GM21360 (cell line): ENCODE data around the gene CNPY2.
"Not testable (repeated sequence)": the region's sequence is repeated elsewhere in the genome, so short reads cannot be mapped to it uniquely, and the experiment has no call there.

Experiments used
- ATAC-seq: cut with Tn5 transposase; IDR thresholded peaks from one replicate; pipeline ENCODE4 v1.9.1; 2021; ENCODE audit warnings: mild to moderate bottlenecking, moderate library complexity; ENCODE audit not compliant: unreplicated experiment

CNPY2 gene

DNA sequence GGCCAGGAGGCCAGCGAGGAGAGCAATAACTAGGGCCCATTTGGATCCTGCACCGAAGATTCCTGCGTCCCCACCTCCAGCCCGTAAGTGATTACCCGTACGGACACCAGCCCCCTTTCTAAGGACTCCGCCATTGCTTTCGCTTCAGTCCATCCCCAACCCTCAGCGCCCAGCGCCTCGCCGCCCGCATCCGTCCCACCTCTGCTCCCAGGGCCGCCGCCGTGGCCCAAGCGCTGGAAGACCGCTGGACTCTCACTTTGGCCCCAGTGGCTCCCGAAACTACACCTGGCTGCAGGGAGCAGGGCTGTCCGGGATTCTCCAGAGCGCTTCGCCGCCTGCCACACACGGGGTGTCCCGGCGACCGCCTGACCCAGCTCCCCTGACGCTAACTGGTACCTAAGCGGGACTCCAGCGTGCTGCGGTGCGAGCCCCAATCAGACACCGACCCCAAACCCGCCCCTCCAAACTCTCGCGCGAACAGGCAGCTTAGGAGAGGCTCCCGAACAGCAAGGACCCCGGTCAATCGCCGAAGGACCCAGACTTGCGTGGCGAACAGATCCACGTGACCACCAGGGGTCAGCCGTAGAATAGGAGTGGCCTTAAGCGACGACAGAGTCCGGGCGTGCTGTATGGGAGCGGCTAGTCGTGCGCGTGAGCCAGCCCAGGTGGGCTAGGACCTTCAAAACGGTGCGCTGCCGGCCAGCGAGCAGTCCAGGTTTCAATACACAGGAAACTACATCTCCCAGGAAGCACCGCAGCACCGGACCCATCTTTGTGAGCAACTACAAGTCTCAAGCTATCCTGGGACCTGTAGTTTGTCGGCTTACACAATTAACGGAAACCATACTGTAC is at the start of gene CNPY2:
TSS of gene CNPY2 (minus strand) at position 367 of the 852 bp plus-strand sequence. CDS start 771 bp downstream, outside the sequence.
- peak; percentile 89 for ATAC-seq

DNA sequence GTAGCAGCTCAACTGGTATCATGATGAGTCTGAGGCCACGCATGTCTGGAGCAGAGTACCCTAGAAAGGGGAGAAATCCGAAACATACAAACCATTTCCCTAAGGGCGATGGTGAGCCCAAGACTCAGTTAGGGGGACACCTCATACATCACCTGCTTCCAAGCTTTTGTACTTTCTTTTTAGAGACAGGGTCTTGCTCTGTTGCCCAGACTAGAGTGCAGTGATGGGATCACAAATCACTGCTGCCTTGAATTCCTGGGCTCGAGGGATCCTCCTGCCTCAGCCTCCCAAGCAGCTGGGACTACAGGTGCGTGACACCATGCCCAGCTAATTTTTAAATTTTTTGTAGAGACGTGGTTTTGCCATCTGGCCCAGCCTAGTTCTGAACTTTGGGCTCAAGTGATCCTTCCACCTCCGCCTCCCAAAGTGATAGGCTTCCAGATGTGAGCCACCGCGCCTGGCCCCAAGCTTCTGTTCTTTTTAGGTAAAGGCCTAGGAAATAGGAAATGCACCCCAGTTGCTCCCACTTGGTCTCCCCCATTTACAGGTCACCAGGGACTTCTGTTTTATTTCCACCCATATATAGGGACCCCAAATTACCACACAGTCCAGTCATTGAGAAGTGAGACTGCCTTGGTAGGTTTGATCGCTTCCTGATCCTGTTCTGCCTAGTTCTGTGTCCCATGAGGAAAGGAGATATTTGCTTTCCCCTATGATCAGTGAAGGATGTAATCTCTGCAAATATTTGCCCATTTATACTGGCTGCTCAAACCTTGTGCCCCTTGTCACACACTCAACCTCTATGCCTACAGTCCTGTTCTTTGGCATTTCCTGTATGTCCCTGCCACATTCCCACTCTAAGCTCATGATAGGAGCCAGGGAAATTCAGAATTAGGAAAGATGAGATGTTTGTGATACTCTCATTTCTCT is 46.6 kb upstream of the CNPY2 start, which contains the start of gene APOF:
TSS of gene APOF (minus strand) at position 728 of the 930 bp plus-strand sequence. CDS start at position 616, 112 bp downstream.
- ATAC-seq: no peak

DNA sequence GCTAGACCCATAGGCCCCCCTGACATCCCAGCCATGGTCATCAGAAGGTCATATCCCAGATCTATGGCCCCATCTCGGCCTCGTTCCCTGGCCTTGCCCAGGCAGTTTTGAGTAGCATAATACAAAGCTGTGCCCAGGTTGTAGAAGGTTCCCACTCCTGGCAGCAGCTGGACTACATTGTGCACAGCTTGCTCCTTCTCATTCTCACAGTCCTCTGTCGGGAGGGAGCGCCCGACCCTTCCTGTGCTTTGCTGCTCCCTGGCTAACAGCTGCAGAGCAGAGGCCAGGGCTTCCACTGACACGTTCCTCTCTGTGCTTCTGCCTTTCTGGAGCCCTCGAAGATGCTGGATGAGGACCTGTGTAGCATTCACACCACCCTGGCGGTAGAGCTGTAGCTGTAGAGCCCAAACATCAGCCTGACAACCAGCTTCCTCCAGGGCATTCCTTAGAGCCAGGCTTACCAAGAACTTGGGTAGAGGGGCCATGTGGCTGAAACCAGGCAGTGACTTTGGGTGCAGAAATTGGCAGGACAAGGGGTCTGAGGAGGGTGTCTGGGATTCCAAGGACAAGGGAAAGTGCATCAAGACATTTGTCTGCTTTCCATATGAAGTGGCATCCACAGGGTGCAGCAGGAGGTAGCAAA is 45.8 kb upstream of the CNPY2 start:
- no peak for ATAC-seq

DNA sequence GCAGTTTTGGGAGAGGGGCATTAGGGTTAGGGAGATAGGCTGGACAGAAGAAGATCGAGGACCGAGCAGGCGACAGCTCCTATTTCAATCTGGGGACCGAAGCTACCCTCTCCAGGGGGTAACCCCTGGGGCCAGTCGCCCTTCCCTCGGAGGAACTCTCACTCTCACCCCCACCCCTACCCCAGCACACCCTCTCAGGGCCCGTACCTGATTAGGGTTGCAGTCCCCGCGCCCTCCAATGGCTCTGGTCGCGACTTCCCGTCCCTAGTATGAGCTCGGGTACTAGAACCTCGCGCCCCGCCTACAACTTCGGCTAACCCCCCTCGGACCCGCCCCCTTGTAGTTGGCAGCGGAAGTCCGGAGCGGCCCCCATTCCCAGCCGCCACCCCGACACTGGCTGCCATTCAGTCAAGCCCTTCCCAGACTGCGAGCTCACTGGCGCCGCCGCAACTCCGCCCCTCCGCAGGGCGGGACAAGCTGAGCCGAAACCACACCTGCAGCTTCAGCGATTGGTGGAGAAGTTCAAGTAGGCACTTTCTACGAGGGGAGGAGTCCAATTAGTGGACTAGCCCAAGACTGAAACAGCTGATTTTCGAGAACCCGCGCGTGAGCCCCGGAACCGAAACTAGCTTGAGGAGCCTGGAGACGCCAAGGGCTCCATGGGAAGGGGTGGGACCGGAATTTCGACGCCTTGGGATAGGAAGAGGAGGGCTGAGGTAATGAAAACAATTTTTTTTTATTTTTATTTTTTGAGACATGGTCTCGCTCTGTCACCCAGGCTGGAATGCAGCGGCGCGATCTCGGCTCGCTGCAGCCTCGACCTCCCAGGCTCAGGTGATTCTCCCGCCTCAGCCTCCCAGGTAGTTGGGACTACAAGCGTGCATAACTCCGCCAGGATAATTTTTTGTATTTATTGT is 44.3 kb upstream of the CNPY2 start, which contains the start of gene STAT2:
TSS of gene STAT2 (minus strand) at position 257 of the 917 bp plus-strand sequence. CDS start 3,536 bp downstream, outside the sequence.
- ATAC-seq: peak; percentile 95

DNA sequence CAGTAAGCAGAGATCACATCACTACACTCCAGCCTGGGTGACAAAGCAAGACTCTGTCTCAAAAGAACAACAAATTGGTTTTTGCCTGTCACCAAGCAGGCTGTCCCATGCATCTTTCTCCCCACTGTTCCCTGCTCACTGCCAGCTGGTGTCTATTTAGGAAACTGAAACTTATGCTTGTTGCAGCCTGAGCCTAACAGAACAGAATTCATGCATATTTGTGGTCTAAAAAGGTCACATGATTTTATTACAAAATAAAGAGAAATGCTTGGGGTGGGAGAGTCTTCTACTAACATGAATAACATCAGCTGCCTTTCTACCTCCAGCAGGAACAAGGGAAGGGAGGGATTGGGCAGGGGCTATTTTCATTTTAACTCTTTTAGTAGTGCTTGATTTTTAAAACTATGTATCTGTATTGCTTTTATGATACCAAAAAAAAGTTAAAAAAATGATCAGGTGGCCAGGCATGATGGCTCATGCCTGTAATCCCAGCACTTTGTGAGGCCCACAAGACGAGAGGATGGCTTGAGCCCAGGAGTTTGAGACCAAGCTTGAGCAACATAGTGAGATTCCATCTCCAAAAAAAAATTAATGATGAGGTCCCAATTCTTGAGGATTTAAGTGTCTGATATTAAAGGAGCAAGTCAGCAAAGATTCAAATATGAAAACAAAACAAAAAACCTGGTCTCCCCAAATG is 43.2 kb upstream of the CNPY2 start:
- no peak for ATAC-seq

DNA sequence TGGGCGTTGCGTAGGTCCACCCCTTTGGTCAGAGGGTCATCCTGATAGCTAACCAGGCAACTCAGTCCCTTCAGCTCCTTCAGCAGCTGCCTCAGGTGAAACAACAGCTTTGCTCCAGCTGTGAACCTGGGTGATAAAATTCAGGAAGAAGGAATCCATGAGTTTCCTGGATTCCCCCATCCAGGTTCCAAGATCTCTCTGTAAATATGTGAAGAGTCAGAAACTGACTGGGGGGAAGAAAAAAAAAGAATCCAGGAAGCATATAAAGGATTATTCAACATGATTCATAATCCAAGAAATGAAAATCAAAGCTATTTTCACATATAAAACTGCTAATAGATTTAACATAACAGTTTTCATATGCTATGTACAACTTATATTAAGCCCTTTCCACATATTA is 35.5 kb upstream of the CNPY2 start:
- no peak for ATAC-seq

DNA sequence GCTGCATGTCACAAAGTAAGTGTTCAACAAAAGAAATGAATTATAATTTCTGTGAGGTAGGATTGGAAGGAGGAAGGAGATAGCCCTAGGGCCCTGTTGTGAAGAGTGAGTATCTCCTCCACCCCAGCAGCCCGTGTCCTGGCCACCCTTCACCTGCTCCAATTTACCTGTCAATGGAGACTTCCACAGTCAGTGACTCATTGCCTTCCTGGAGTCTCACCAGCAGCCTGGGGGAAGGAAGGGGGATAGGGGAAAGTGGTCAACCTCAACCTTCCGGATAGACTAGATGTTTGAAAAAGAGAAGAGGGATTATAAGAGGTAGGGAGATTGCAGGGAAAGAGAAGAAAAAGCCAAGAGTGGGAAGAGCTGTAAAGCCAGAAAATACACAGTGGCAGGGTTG is 34.9 kb upstream of the CNPY2 start:
- ATAC-seq: no peak

DNA sequence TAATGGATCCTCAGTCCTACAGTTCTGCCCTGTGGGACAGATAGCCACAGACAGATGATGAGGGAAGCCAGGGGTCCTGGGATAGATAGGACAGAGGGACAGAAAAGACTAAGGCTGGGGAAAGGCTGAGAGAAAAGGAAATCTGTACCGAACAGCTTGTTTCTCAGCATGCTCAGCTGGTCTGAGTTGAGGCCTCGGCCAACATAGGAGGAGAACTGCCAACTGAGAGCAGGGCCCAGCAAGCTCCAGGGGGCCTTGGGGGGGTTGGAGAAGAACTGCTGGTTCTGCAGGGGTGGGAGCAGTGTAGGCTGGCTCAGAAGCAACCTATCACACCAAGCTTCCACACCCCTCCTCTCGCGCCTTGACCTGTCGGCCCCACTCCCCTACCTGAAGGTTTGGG is 33.0 kb upstream of the CNPY2 start:
- no peak for ATAC-seq

DNA sequence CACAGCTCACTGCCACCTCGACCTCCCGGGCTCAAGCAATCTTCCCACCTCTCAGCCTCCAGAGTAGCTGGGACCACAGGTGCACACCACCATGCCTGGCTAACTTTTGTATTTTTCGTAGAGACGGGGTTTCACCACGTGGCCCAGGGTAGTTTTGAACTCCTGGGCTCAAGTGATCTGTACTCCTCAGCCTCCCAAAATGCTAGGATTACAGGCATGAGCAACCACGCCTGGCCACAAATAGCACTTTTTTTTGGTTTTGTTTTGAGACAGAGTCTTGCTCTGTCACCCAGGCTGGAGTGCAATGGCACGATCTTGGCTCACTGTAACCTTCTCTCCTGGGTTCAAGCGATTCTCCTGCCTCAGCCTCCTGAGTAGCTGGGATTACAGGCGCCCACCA is 31.5 kb upstream of the CNPY2 start:
- ATAC-seq: not testable (repeated sequence)

DNA sequence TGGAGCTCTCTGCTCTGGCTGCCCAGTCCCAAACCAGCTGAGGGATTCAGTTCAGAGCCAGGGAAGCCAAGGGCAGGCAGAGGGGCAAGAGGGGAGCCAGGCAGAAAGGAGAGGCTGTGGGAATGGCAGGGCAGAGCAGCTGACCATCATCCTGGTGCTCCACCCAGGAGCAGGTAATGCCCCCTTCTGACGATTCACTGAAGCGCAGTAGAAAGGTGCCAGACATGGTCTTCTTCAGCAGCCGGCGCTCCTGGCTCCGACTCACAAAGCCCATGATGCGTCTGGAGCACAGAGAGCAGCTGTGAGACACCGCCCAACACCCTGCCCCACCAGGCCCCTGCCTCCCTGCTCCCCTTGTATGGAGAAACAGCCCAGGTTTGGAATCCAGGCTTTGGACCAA is 30.9 kb upstream of the CNPY2 start:
- no peak for ATAC-seq

DNA sequence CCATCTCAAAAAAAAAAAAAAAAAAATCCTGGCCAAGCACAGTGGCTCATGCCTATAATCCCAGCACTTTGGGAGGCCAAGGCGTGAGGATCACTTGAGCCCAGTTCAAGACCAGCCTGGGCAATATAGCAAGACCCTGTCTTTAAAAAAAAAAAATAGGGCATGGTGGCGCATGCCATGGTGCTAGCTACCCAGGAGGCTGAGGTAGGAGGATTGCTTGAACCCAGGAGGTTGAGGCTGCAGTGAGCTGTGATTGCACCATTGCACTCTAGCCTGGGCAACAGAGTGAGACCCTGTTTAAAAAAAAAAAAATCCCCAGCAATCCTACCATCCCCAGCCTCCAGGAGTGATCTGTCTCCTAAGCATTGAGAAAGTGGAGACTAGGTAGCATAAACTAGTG is 26.5 kb upstream of the CNPY2 start:
- ATAC-seq: not testable (repeated sequence)

DNA sequence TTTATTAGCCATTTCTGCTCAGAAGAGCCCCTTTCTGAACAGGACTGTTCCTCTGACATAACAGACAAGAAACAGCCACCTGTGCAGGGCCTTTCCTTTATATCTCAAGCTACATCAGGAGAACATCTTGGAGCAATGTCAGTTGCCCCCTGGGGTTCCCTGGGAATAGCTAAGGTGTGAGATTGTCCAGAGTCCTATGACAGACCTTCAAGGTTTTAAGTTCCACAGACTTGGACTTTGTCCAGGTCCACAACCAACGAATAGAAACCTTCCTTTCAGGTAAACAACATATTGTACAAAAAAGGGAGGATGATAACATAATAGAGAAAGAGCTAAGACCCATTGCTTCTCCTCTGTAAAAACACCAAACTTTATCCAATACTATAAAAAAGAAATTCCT is 25.8 kb upstream of the CNPY2 start:
- ATAC-seq: no peak

DNA sequence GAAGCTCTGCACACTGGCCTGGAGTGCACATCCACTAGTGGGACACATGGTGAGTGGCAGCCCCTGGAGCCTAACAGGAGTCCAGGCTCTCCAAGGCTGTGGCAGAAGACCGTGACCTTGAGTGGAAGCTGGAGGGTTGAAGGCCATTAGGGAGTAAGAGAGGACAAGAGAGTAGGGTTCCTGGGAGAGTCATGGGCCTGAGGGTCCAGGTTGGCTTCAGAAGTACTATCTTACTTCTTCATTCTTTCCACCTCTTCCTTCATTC is 23.3 kb upstream of the CNPY2 start:
- ATAC-seq: no peak

DNA sequence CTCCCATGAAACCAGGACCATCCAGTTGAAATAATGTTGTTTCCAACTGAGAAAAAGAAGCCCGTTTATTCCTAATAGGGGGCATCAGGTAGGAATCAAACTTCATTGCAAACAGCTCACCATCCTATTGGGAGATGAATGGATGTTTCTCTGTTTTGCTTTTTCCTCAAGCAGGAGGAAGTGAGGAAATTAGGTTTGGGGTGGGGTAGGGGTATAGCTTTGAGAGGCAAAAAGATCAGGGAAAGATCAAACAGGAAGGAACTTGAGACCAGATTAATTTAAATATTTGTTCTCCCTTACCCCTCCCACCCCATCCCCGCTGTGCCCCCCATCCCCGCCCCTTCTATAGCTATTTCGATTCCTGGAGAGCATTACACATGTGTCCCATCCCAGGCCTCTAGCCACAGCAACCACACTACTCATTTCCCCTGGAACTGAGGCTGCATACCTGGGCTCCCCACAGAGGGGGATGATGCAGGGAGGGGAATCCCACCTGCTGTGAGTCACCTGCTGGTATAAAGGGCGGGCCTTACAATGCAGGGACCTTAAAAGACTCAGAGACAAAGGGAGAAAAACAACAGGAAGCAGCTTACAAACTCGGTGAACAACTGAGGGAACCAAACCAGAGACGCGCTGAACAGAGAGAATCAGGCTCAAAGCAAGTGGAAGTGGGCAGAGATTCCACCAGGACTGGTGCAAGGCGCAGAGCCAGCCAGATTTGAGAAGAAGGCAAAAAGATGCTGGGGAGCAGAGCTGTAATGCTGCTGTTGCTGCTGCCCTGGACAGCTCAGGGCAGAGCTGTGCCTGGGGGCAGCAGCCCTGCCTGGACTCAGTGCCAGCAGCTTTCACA is 22.7 kb upstream of the CNPY2 start, which contains the start of gene IL23A:
TSS of gene IL23A (plus strand) at position 577 of the 850 bp plus-strand sequence. CDS start at position 738, 161 bp downstream.
- no peak for ATAC-seq

DNA sequence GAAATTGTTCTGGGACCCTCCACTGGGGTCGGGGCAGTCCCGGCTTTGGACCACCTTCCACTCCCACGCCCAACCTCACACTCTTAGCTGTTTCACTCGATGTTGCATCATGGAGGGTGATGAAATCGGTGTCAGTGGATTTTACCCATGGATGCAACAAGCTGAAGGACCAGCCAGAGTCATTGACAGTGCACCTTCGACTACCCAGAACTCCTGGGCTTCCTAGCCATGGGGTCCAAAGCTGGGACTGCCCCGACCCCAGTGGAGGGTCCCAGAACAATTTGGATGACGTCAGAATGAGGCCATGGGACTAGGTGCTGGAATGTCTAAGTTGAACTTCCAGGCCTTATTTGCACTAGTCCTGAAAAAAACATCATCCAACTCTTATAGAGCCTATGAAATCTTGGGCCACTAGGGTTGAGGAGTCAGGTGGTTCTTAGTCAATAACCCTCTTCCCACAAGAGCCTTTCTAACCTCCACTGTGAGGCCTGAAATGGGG is 22.0 kb upstream of the CNPY2 start:
- no peak for ATAC-seq

DNA sequence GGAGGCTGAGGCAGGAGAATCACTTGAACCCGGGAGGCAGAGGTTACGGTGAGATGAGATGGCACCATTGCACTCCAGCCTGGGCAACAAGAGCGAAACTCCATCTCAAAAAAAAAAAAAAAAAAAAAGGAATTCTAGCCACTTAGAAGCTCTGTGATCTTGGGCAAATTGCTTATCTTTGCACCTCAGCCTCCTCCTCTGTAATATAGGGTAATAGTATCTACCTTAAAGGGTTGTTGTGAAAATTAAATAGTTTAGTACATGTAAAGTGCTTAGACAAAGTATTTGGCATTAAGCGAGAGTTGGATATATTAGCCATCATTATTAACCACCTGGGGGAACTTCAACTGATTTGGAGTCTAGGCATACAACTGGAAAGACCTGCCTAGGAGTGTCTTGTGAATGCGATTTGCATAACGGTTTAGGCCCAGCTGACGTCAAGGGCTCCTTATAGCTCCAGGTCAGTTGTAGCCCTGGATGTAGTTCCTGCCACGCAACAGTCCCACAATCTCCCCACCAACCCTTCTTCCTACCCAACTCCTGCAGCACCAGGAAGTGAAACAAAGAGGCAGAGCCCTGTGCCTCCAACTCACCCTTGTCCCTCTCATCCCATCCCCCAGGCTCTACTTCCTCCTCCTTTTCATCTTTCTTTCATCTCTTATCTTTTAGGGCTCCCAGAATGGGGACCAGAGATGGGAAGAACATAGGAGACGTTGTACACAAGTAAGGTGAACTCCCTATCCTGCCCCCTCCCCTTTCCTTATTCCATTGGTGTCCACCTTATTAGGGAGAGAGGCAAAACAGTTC is 20.8 kb upstream of the CNPY2 start:
- no peak for ATAC-seq

DNA sequence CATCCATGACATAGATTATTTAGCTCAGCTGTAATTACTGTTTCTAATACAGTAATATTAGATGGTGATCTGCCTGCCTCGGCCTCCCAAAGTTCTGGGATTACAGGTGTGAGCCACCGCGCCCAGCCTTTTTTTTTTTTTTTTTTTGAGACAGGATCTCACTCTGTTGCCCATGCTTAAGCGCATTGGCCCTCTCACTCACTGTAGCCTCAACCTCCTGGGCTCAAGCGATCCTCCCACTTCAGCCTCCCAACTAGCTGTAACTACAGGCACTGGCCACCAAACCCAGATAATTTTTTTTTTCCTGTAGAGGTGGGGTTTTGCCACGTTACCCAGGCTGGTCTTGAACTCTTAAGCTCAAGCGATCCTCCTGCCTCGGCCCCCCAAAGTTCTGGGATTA is 19.7 kb upstream of the CNPY2 start:
- ATAC-seq: not testable (repeated sequence)

DNA sequence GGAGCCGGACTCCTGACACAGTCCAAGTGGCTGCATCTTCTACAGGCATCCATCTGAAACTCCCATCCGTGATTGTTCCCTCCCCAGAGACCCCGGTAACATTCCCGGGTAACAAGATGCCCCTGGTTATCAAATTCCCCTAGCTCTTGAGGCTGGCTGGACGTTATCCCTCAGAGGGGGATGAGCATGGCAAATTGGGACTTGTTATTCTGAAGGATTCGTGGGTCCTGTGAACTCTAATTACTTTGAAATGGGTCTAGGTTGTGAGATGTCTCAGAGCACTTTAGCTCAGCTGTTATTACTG is 18.7 kb upstream of the CNPY2 start:
- no peak for ATAC-seq
